SH-SY5Y (cell line): ENCODE results near the gene ADGRG1.

Experiments
- GATA2 ChIP-seq: IDR thresholded peaks from 2 replicates; pipeline ENCODE4 v1.6.1; 2011; ENCODE audit warnings: mild to moderate bottlenecking, low read depth, low read length
- GATA3 ChIP-seq: IDR thresholded peaks from 2 replicates; pipeline ENCODE4 v1.6.1; 2011; ENCODE audit warnings: low read depth, mild to moderate bottlenecking, low read length, moderate library complexity

DNA sequence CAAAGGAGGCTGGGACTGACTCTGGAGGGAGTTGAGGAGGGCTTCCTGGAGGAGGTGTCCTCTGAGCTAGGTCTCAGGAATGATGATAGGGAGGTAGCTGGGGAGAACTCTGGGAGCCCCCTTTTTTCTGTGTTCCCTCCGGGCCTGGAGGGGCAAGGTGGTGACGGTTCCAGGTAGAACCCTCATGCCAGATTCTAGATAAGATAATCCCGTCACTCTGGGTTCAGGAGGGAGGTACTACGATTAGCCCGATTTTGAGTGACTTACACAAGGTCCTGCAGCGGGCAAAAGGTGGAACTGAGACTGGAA is 21.0 kb downstream of the ADGRG1 start:
- TF ChIP-seq GATA2, result peak; percentile 18; the same call in 1 of the 2 replicates
- TF ChIP-seq GATA3, result no peak
